BJ (cell line): ENCODE results near the gene NSD1. TPM values are rescaled to one million over a fixed set of nuclear protein-coding genes. Genes with fewer than 3 reads are reported as not detected.

Source experiments
- CTCF ChIA-PET: fragments of 350-600 bp; formaldehyde crosslinking; extraction: SDS; loops from one replicate; lab custom pipeline; 2021; ENCODE audit warnings: antibody characterized with exemption, inconsistent platforms; lab: Yijun Ruan, JAX
- POLR2A ChIA-PET: fragments of 300-600 bp; sonication (Branson Sonifier 250); formaldehyde crosslinking; extraction: SDS; loops from one replicate; lab custom pipeline; 2021; ENCODE audit warnings: antibody characterized with exemption; lab: Charles Lee
- DNase-seq: peaks from one replicate; pipeline ENCODE4 v3.0.0-alpha.2; 2011; ENCODE audit warnings: low read depth
- H3K27me3 ChIP-seq: 2 replicates; pipeline ENCODE4 v1.6.0; 2011; ENCODE audit warnings: low read length; ENCODE audit not compliant: control insufficient read depth, insufficient read depth
- H3K36me3 ChIP-seq: 2 replicates; pipeline ENCODE4 v1.5.1; 2011; ENCODE audit warnings: low read length; ENCODE audit not compliant: control insufficient read depth, insufficient read depth
- H3K4me3 ChIP-seq: 2 replicates; pipeline ENCODE4 v1.5.1; 2011; ENCODE audit warnings: low read depth, mild to moderate bottlenecking, control low read depth, low read length
- CTCF ChIP-seq: IDR thresholded peaks from 2 replicates; pipeline ENCODE4 v1.5.1; 2011; ENCODE audit warnings: low read depth, mild to moderate bottlenecking, control low read depth, inconsistent platforms, low read length, moderate library complexity; ENCODE audit not compliant: insufficient read depth
- polyA plus RNA-seq: library from polyadenylated mRNA; depleted of rRNA; stranded (reverse); fragments of >200 nt; gene quantifications from 2 replicates; pipeline ENCODE4 v1.2.3, GENCODE V29; 2011

NSD1 gene
- polyA plus RNA-seq, 1 experiment = 15.8 TPM

GRCh38 chr5:177105691-177106476 lies 27.7 kb upstream of the NSD1 start:
- Histone ChIP-seq H3K27me3 (peaks cover 5% of the 10 kb centered on the region; the same call in 1 of the 2 replicates), H3K36me3 (no peaks in the 10 kb centered on the region), H3K4me3 (no peak overlapping the region)
- no peak for DNase-seq
- no peak for TF ChIP-seq CTCF
- POLR2A ChIA-PET = no interaction called here
- CTCF ChIA-PET = interaction anchor here (0.8 to 2.1 kb wide), 3 partner anchors 8 to 34 kb away, joined by 3 to 7 read pairs (median 4); no protein-coding TSS in a partner anchor

- H3K27me3 ChIP-seq = peaks cover 5% of the 10 kb centered on the region; the same call in 1 of the 2 replicates
- no peaks in the 10 kb centered on the region for H3K36me3 ChIP-seq
- no peak overlapping the region for H3K4me3 ChIP-seq
- CTCF ChIA-PET = interaction anchor here (0.7 to 1.6 kb wide), 5 partner anchors 20 to 449 kb away, joined by 3 to 7 read pairs (median 4); no protein-coding TSS in a partner anchor
- TF ChIP-seq CTCF = no peak
- POLR2A ChIA-PET = no interaction called here
- DNase-seq = no peak
Observed at GRCh38 chr5:177107159-177107558, 26.4 kb upstream of the NSD1 start.

- DNase-seq = no peak
- Histone ChIP-seq H3K4me3 (no peak overlapping the region), H3K36me3 (no peaks in the 10 kb centered on the region), H3K27me3 (no peaks in the 10 kb centered on the region; the same call in 1 of the 2 replicates)
- ChIA-PET CTCF (interaction anchor here (0.5 to 7.2 kb wide), 10 partner anchors 7 to 1577 kb away, joined by 3 to 105 read pairs (median 18); partner anchors contain the start of genes FGFR4, PRELID1 and RAB24), POLR2A (no interaction called here)
- TF ChIP-seq CTCF = no peak
Observed at GRCh38 chr5:177109810-177110209, 23.8 kb upstream of the NSD1 start.

GRCh38 chr5:177111720-177112394 lies 21.7 kb upstream of the NSD1 start:
- DNase-seq = no peak
- ChIA-PET POLR2A (no interaction called here), CTCF (interaction anchor here (0.8 to 7.2 kb wide), 27 partner anchors 10 to 1382 kb away, joined by 3 to 105 read pairs (median 5); partner anchors contain the start of genes FGFR4, LMAN2, PRELID1 and RAB24)
- Histone ChIP-seq H3K4me3 (no peak overlapping the region), H3K36me3 (no peaks in the 10 kb centered on the region), H3K27me3 (no peaks in the 10 kb centered on the region)
- peak; percentile 97 for TF ChIP-seq CTCF
